Body of pancreas (tissue), 4 donors: Measurements from ENCODE around the gene CDC5L.

Experiments used
- POLR2A ChIP-seq, 3 donors: fragments of 450-650 bp; IDR thresholded peaks; one replicate each; pipeline ENCODE4 v1.6.1; 2016; ENCODE audit warnings: antibody characterized with exemption in 3 of 3, mild to moderate bottlenecking in 2 of 3
- TF ChIP-seq, protein P1 (sequence below), 7 experiments: fragments of 450-650 bp in 4 of 7; fragments of 200-600 bp in 3 of 7; sonication (generic) in 3 of 7; IDR thresholded peaks; one replicate each; pipeline ENCODE4 v1.5.1; 2016 to 2019; ENCODE audit warnings: antibody characterized with exemption in 7 of 7

DNA sequence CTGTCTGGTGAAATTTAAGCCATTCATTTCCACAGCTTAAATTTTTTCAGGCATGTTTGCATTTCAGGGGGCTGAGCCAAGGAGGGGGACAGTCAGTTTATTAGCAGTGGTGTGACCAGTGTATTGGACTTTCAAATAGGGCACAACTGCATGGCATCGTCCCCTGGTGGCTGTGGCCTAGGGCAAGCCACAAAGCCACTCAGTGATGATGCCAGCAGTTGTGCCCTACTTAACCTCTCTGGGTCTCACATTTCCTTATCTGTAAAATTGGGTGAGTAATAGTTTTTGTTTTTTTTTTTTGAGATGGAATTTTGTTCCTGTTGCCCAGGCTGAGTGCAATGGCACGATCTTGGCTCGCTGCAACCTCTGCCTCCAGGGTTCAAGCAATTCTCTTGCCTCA lies 48.0 kb downstream of the CDC5L start:
- TF ChIP-seq, protein P1, sequence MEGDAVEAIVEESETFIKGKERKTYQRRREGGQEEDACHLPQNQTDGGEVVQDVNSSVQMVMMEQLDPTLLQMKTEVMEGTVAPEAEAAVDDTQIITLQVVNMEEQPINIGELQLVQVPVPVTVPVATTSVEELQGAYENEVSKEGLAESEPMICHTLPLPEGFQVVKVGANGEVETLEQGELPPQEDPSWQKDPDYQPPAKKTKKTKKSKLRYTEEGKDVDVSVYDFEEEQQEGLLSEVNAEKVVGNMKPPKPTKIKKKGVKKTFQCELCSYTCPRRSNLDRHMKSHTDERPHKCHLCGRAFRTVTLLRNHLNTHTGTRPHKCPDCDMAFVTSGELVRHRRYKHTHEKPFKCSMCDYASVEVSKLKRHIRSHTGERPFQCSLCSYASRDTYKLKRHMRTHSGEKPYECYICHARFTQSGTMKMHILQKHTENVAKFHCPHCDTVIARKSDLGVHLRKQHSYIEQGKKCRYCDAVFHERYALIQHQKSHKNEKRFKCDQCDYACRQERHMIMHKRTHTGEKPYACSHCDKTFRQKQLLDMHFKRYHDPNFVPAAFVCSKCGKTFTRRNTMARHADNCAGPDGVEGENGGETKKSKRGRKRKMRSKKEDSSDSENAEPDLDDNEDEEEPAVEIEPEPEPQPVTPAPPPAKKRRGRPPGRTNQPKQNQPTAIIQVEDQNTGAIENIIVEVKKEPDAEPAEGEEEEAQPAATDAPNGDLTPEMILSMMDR (IDR thresholded peaks at IDR 0.05) = no peak
- TF ChIP-seq POLR2A (IDR thresholded peaks at IDR 0.05) = no peak
